Measurements from ENCODE around the gene PPM1H. TPM values are rescaled to one million over a fixed set of nuclear protein-coding genes. Genes with fewer than 3 reads are reported as not detected.

Gene PPM1H
- total and polyA plus RNA-seq, 4 donors, result 2.3 to 7.2 (median 4.1) TPM

DNA sequence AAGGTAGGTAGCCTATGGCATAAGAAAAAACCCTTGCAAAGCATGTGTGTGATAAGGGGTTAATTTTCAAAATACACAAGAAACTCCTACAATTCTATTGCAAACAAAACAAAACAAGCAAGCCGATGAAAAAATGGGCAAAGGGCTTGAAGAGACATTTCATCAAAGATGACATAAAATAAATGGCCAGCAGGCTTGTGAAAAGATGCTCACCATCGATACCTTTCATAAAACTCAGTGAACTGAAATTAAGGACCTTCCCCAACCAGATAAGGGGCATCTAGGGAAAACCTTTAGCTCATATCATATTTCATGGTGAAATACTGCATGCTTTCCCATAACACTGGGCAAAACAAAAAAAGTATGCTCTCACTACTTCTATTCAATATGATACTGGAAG, 131.2 kb downstream of the PPM1H start:
- WGBS, result 50% methylated on average over 2 of the region's 2 CpGs

More for the DNA sequence above, 131.2 kb downstream of the PPM1H start:
- H3K27ac ChIP-seq (ENCODE audit: low read depth in 1 of 2, low read length in 2 of 2), result no peak overlapping the region
- no peaks in the 10 kb centered on the region for H3K36me3 ChIP-seq (ENCODE audit: control insufficient read depth in 4 of 4, insufficient read depth in 3 of 4, low read depth in 1 of 4, low read length in 3 of 4)
- H3K4me3 ChIP-seq (ENCODE audit: low read depth in 1 of 3, low read length in 3 of 3), result no peak overlapping the region
- no peak for TF ChIP-seq ATF3 (IDR thresholded peaks at IDR 0.05)
- TF ChIP-seq JUND (IDR thresholded peaks at IDR 0.05), result no peak
- no peak for TF ChIP-seq CTCF (IDR thresholded peaks at IDR 0.05; ENCODE audit: low read depth, low read length, missing input control)
- no peak for TF ChIP-seq GABPA (IDR thresholded peaks at IDR 0.05 in 1 of 2, conservative IDR thresholded peaks at IDR 0.05 in 1 of 2)
- no peak for TF ChIP-seq FOXA1 (IDR thresholded peaks at IDR 0.05)
- TF ChIP-seq RXRA (IDR thresholded peaks at IDR 0.05), result no peak
- TF ChIP-seq, protein P1, sequence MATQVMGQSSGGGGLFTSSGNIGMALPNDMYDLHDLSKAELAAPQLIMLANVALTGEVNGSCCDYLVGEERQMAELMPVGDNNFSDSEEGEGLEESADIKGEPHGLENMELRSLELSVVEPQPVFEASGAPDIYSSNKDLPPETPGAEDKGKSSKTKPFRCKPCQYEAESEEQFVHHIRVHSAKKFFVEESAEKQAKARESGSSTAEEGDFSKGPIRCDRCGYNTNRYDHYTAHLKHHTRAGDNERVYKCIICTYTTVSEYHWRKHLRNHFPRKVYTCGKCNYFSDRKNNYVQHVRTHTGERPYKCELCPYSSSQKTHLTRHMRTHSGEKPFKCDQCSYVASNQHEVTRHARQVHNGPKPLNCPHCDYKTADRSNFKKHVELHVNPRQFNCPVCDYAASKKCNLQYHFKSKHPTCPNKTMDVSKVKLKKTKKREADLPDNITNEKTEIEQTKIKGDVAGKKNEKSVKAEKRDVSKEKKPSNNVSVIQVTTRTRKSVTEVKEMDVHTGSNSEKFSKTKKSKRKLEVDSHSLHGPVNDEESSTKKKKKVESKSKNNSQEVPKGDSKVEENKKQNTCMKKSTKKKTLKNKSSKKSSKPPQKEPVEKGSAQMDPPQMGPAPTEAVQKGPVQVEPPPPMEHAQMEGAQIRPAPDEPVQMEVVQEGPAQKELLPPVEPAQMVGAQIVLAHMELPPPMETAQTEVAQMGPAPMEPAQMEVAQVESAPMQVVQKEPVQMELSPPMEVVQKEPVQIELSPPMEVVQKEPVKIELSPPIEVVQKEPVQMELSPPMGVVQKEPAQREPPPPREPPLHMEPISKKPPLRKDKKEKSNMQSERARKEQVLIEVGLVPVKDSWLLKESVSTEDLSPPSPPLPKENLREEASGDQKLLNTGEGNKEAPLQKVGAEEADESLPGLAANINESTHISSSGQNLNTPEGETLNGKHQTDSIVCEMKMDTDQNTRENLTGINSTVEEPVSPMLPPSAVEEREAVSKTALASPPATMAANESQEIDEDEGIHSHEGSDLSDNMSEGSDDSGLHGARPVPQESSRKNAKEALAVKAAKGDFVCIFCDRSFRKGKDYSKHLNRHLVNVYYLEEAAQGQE (IDR thresholded peaks at IDR 0.05), result no peak
- no peak for TF ChIP-seq SP1 (IDR thresholded peaks at IDR 0.05)
- TF ChIP-seq YY1 (IDR thresholded peaks at IDR 0.05), result no peak
- TF ChIP-seq, protein P2, sequence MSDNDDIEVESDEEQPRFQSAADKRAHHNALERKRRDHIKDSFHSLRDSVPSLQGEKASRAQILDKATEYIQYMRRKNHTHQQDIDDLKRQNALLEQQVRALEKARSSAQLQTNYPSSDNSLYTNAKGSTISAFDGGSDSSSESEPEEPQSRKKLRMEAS (IDR thresholded peaks at IDR 0.05), result no peak
- no peak for TF ChIP-seq RAD21 (IDR thresholded peaks at IDR 0.05)
- no peak for TF ChIP-seq HNF4G (IDR thresholded peaks at IDR 0.05)
- no peak for TF ChIP-seq HNF4A (conservative IDR thresholded peaks at IDR 0.05)
- TF ChIP-seq FOXA2 (IDR thresholded peaks at IDR 0.05), result no peak
- TF ChIP-seq, protein P3, sequence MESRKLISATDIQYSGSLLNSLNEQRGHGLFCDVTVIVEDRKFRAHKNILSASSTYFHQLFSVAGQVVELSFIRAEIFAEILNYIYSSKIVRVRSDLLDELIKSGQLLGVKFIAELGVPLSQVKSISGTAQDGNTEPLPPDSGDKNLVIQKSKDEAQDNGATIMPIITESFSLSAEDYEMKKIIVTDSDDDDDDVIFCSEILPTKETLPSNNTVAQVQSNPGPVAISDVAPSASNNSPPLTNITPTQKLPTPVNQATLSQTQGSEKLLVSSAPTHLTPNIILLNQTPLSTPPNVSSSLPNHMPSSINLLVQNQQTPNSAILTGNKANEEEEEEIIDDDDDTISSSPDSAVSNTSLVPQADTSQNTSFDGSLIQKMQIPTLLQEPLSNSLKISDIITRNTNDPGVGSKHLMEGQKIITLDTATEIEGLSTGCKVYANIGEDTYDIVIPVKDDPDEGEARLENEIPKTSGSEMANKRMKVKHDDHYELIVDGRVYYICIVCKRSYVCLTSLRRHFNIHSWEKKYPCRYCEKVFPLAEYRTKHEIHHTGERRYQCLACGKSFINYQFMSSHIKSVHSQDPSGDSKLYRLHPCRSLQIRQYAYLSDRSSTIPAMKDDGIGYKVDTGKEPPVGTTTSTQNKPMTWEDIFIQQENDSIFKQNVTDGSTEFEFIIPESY (IDR thresholded peaks at IDR 0.05), result no peak
- TF ChIP-seq NR2F2 (IDR thresholded peaks at IDR 0.05), result no peak
- no peak for TF ChIP-seq EGR1 (IDR thresholded peaks at IDR 0.05; ENCODE audit: low read depth in 2 of 2)
- TF ChIP-seq TAF1 (conservative IDR thresholded peaks at IDR 0.05), result no peak
- no peaks in the 10 kb centered on the region for H3K9me3 ChIP-seq (ENCODE audit: control insufficient read depth in 4 of 4, low read length in 3 of 4)
- no peak overlapping the region for H3K9ac ChIP-seq (ENCODE audit: low read depth in 1 of 2, low read length in 2 of 2)
- no peaks in the 10 kb centered on the region for H3K4me1 ChIP-seq (ENCODE audit: control insufficient read depth in 4 of 4, insufficient read depth in 4 of 4, low read length in 3 of 4)
- DNase-seq (ENCODE audit: low spot score), result no peak
- H3K27me3 ChIP-seq (ENCODE audit: control insufficient read depth in 4 of 4, insufficient read depth in 4 of 4, low read length in 3 of 4), result no peaks in the 10 kb centered on the region

Measured in liver (tissue), 9 donors.